Activated T-helper 1 cell treated with anti-CD3 and anti-CD28 coated beads, Interleukin-2, amount 50 U/mL, for 16 hours (primary cell): ENCODE data around the gene HUS1.
"Not testable (repeated sequence)": the region's sequence is repeated elsewhere in the genome, so short reads cannot be mapped to it uniquely, and the experiment has no call there.

Source experiments
- DNase-seq, 2 donors: peaks; one replicate each; pipeline ENCODE4 v3.0.0-alpha.2; 2020; ENCODE audit warnings: low read depth in 1 of 2, low spot score in 1 of 2

Gene HUS1

GRCh38 chr7:47980648-47981047 is 1.2 kb upstream of the HUS1 start:
- not testable (repeated sequence) for DNase-seq

GRCh38 chr7:47979832-47980181 is 392 bp upstream of the HUS1 start:
- DNase-seq: no peak

GRCh38 chr7:47978790-47979144 is 648 bp downstream of the HUS1 start:
- no peak for DNase-seq

GRCh38 chr7:47973739-47974138 is 5.7 kb downstream of the HUS1 start:
- no peak for DNase-seq

- no peak for DNase-seq
These were observed 8.7 kb downstream of the HUS1 start for GRCh38 chr7:47970761-47971160.

GRCh38 chr7:47968847-47969774 is 10.3 kb downstream of the HUS1 start:
- DNase-seq: peak; percentile 16 to 17

GRCh38 chr7:47967708-47968107 is 11.7 kb downstream of the HUS1 start:
- no peak for DNase-seq

- DNase-seq: no peak
These were observed 12.3 kb downstream of the HUS1 start for GRCh38 chr7:47967123-47967522.

GRCh38 chr7:47965456-47965855 is 14.0 kb downstream of the HUS1 start:
- no peak for DNase-seq

GRCh38 chr7:47962262-47962661 is 17.2 kb downstream of the HUS1 start:
- DNase-seq: no peak

GRCh38 chr7:47957156-47957555 is 22.3 kb downstream of the HUS1 start:
- no peak for DNase-seq

GRCh38 chr7:47956220-47956619 is 23.2 kb downstream of the HUS1 start:
- DNase-seq: no peak

- no peak for DNase-seq
These were observed 25.0 kb downstream of the HUS1 start for GRCh38 chr7:47954231-47954911.

- no peak for DNase-seq
These were observed 25.6 kb downstream of the HUS1 start for GRCh38 chr7:47953822-47954221.

GRCh38 chr7:47952224-47952623 is 27.2 kb downstream of the HUS1 start:
- no peak for DNase-seq

- DNase-seq: no peak
These were observed 28.0 kb downstream of the HUS1 start for GRCh38 chr7:47951374-47951773.

GRCh38 chr7:47950714-47951113 is 28.7 kb downstream of the HUS1 start:
- no peak for DNase-seq

GRCh38 chr7:47949703-47950102 is 29.7 kb downstream of the HUS1 start:
- DNase-seq: no peak

- no peak for DNase-seq
These were observed 31.1 kb downstream of the HUS1 start, which contains the start of gene PKD1L1 for GRCh38 chr7:47948141-47948790. Gene PKD1L1, minus strand, starts transcription at chr7:47948466. Its CDS starts 26 bp downstream, at chr7:47948440.

GRCh38 chr7:47947355-47947749 is 32.1 kb downstream of the HUS1 start:
- no peak for DNase-seq

GRCh38 chr7:47946581-47947354 is 32.6 kb downstream of the HUS1 start:
- DNase-seq: no peak
